ENCODE measurements around the gene SCN1B.

The SCN1B gene

DNA sequence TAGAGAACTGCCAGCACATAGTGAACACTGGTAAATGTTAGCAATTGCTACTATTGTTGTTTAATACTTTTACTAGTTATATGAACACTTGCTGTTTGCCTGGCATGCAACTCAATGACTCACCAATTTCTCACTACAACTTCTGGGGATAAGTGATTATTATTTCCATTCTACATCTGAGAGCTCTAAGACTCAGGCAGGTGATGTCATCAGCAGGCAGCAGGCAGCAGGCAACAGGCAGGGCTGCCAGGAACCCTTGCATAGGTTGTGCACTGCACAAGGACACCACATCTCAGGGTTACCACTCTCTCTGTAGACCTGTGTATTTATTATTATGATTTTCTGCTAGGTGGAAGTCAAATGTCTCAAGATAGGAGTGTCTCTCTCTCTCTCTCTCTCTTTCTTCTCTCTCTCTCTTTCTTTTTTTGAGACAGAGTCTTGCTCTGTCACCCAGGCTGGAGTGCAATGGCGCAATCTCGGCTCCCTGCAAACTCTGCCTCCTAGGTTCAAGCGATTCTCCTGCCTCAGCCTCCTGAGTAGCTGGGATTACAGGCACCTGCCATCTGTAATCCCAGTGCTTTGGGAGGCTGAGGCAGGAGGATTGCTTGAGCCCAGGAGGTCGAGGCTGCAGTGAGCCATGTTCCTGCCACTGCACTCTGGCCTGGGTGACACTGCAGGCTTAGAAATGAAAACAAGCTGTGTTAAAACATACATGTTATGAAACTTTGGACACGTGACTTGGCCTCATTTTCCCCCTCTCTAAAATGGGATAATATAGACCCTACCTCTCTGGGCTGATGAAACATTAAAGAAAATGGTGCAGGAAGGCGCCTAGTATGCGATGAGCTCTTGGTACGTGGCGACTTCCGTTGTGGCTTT lies 33.9 kb downstream of the SCN1B start (continued):
- TF ChIP-seq, protein P1, sequence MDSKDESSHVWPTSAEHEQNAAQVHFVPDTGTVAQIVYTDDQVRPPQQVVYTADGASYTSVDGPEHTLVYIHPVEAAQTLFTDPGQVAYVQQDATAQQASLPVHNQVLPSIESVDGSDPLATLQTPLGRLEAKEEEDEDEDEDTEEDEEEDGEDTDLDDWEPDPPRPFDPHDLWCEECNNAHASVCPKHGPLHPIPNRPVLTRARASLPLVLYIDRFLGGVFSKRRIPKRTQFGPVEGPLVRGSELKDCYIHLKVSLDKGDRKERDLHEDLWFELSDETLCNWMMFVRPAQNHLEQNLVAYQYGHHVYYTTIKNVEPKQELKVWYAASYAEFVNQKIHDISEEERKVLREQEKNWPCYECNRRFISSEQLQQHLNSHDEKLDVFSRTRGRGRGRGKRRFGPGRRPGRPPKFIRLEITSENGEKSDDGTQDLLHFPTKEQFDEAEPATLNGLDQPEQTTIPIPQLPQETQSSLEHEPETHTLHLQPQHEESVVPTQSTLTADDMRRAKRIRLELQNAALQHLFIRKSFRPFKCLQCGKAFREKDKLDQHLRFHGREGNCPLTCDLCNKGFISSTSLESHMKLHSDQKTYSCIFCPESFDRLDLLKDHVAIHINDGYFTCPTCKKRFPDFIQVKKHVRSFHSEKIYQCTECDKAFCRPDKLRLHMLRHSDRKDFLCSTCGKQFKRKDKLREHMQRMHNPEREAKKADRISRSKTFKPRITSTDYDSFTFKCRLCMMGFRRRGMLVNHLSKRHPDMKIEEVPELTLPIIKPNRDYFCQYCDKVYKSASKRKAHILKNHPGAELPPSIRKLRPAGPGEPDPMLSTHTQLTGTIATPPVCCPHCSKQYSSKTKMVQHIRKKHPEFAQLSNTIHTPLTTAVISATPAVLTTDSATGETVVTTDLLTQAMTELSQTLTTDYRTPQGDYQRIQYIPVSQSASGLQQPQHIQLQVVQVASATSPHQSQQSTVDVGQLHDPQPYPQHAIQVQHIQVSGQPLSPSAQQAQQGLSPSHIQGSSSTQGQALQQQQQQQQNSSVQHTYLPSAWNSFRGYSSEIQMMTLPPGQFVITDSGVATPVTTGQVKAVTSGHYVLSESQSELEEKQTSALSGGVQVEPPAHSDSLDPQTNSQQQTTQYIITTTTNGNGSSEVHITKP (tag by site-specific recombination; IDR thresholded peaks at IDR 0.05): no peak
- no peak for TF ChIP-seq ZNF658 (tag by site-specific recombination; IDR thresholded peaks at IDR 0.05)
- peak; percentile 69; the same call in 1 of the 2 replicates for TF ChIP-seq ZNF24 (tag by site-specific recombination; IDR thresholded peaks at IDR 0.05)

DNA sequence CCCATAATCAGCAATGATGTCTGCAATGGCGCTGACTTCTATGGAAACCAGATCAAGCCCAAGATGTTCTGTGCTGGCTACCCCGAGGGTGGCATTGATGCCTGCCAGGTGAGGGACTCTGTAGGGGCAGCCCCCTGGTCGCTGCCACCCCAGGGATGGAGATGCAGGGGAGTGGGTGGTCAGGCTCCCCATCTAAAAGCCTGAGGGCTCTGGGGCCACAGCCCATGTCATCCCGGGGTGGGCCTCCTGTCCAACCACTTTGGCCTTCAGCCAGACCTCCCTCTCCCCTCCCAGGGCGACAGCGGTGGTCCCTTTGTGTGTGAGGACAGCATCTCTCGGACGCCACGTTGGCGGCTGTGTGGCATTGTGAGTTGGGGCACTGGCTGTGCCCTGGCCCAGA lies 35.3 kb downstream of the SCN1B start:
- POLR2A ChIA-PET: interaction anchor here (1.3 kb wide), 1 partner anchor 75 kb away, joined by 3 read pairs; no protein-coding TSS in a partner anchor

DNA sequence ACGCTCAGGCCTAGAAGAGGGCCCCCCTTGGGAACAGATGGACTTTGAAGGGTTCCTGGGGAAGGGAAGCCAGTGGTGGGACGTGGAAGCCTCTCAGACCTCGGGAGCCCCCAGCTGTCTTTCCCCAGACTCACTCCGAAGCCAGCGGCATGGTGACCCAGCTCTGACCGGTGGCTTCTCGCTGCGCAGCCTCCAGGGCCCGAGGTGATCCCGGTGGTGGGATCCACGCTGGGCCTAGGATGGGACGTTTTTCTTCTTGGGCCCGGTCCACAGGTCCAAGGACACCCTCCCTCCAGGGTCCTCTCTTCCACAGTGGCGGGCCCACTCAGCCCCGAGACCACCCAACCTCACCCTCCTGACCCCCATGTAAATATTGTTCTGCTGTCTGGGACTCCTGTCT lies 35.9 kb downstream of the SCN1B start:
- H3K4me1 ChIP-seq (ENCODE audit: control insufficient read depth, insufficient read depth, low read length): peaks cover 10% of the 10 kb centered on the region
- H3K27ac ChIP-seq (ENCODE audit: extremely low read depth, low read depth, low read length): no peak overlapping the region
- ChIA-PET CTCF (interaction anchor here (0.6 to 5.1 kb wide), 44 partner anchors 10 to 752 kb away, joined by 3 to 108 read pairs (median 7); partner anchors contain the start of genes FXYD1, FXYD3, FXYD5 and FXYD7), POLR2A (interaction anchor here (0.5 to 1.0 kb wide), 3 partner anchors 75 to 375 kb away, joined by 3 to 4 read pairs (median 3); no protein-coding TSS in a partner anchor)
- no peaks in the 10 kb centered on the region for H3K36me3 ChIP-seq (ENCODE audit: control insufficient read depth in 2 of 2, insufficient read depth in 1 of 2, low read length in 2 of 2)
- H3K9me3 ChIP-seq (ENCODE audit: control insufficient read depth, insufficient read depth, low read depth, low read length): peaks cover 4% of the 10 kb centered on the region
- no peak overlapping the region for H3K4me3 ChIP-seq (ENCODE audit: low read depth, low read length)
- TF ChIP-seq ZBTB48 (tag by site-specific recombination; IDR thresholded peaks at IDR 0.05) (no peak), ZFP37 (tag by site-specific recombination; IDR thresholded peaks at IDR 0.05) (no peak), ZNF555 (tag by site-specific recombination; conservative IDR thresholded peaks at IDR 0.05) (no peak), ZNF558 (tag by site-specific recombination; IDR thresholded peaks at IDR 0.05) (no peak), ZSCAN16 (tag by site-specific recombination; IDR thresholded peaks at IDR 0.05) (no peak), ZNF529 (tag by site-specific recombination; IDR thresholded peaks at IDR 0.05; ENCODE audit: insufficient replicate concordance) (no peak), ZNF707 (tag by site-specific recombination; IDR thresholded peaks at IDR 0.05) (no peak), ZNF426 (tag by site-specific recombination; IDR thresholded peaks at IDR 0.05) (no peak)
- TF ChIP-seq, protein P2, sequence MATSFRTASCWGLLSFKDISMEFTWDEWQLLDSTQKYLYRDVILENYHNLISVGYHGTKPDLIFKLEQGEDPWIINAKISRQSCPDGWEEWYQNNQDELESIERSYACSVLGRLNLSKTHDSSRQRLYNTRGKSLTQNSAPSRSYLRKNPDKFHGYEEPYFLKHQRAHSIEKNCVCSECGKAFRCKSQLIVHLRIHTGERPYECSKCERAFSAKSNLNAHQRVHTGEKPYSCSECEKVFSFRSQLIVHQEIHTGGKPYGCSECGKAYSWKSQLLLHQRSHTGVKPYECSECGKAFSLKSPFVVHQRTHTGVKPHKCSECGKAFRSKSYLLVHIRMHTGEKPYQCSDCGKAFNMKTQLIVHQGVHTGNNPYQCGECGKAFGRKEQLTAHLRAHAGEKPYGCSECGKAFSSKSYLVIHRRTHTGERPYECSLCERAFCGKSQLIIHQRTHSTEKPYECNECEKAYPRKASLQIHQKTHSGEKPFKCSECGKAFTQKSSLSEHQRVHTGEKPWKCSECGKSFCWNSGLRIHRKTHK (tag by site-specific recombination; IDR thresholded peaks at IDR 0.05): no peak
- TF ChIP-seq, protein P3, sequence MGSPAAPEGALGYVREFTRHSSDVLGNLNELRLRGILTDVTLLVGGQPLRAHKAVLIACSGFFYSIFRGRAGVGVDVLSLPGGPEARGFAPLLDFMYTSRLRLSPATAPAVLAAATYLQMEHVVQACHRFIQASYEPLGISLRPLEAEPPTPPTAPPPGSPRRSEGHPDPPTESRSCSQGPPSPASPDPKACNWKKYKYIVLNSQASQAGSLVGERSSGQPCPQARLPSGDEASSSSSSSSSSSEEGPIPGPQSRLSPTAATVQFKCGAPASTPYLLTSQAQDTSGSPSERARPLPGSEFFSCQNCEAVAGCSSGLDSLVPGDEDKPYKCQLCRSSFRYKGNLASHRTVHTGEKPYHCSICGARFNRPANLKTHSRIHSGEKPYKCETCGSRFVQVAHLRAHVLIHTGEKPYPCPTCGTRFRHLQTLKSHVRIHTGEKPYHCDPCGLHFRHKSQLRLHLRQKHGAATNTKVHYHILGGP (tag by site-specific recombination; IDR thresholded peaks at IDR 0.05): no peak

More for the DNA sequence above, 35.3 kb downstream of the SCN1B start:
- CTCF ChIA-PET: interaction anchor here (0.6 to 5.1 kb wide), 15 partner anchors 9 to 430 kb away, joined by 3 to 108 read pairs (median 30); partner anchors contain the start of genes FXYD1, FXYD3, FXYD7 and LGI4
- TF ChIP-seq ZEB2 (tag by site-specific recombination; IDR thresholded peaks at IDR 0.05) (no peak), ZNF548 (tag by site-specific recombination; IDR thresholded peaks at IDR 0.05) (no peak), ZSCAN30 (tag by site-specific recombination; IDR thresholded peaks at IDR 0.05) (no peak), GLIS2 (tag by site-specific recombination; IDR thresholded peaks at IDR 0.05) (0 out of 2 replicates have a peak, but pooled peaks have one; percentile 28), ZNF501 (tag by site-specific recombination; IDR thresholded peaks at IDR 0.05) (no peak)
- TF ChIP-seq, protein P4, sequence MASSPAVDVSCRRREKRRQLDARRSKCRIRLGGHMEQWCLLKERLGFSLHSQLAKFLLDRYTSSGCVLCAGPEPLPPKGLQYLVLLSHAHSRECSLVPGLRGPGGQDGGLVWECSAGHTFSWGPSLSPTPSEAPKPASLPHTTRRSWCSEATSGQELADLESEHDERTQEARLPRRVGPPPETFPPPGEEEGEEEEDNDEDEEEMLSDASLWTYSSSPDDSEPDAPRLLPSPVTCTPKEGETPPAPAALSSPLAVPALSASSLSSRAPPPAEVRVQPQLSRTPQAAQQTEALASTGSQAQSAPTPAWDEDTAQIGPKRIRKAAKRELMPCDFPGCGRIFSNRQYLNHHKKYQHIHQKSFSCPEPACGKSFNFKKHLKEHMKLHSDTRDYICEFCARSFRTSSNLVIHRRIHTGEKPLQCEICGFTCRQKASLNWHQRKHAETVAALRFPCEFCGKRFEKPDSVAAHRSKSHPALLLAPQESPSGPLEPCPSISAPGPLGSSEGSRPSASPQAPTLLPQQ (tag by site-specific recombination; IDR thresholded peaks at IDR 0.05): no peak
- TF ChIP-seq, protein P5, sequence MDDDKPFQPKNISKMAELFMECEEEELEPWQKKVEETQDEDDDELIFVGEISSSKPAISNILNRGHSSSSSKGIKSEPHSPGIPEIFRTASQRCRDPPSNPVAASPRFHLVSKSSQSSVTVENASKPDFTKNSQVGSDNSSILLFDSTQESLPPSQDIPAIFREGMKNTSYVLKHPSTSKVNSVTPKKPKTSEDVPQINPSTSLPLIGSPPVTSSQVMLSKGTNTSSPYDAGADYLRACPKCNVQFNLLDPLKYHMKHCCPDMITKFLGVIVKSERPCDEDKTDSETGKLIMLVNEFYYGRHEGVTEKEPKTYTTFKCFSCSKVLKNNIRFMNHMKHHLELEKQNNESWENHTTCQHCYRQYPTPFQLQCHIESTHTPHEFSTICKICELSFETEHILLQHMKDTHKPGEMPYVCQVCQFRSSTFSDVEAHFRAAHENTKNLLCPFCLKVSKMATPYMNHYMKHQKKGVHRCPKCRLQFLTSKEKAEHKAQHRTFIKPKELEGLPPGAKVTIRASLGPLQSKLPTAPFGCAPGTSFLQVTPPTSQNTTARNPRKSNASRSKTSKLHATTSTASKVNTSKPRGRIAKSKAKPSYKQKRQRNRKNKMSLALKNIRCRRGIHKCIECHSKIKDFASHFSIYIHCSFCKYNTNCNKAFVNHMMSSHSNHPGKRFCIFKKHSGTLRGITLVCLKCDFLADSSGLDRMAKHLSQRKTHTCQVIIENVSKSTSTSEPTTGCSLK (tag by site-specific recombination; IDR thresholded peaks at IDR 0.05): no peak
- peaks cover 3% of the 10 kb centered on the region; the same call in 1 of the 2 replicates for H3K9me3 ChIP-seq (ENCODE audit: control insufficient read depth, insufficient read depth, low read depth, low read length)
- no peaks in the 10 kb centered on the region for H3K36me3 ChIP-seq (ENCODE audit: control insufficient read depth in 2 of 2, insufficient read depth in 1 of 2, low read length in 2 of 2)
- H3K4me1 ChIP-seq (ENCODE audit: control insufficient read depth, insufficient read depth, low read length): peaks cover 10% of the 10 kb centered on the region
- no peak overlapping the region for H3K27ac ChIP-seq (ENCODE audit: extremely low read depth, low read depth, low read length)
- no peak overlapping the region for H3K4me3 ChIP-seq (ENCODE audit: low read depth, low read length)

All from HEK293 (cell line).